Bone marrow (tissue), 2 donors: ENCODE measurements around the gene COQ5.

Experiments used
- DNase-seq, 2 donors: peaks; one replicate each; lab custom pipeline; 2025; lab: John Stamatoyannopoulos, UW

COQ5 gene

GRCh38 chr12:120483621-120484020, 45.3 kb downstream of the COQ5 start:
- no peak for DNase-seq

DNA sequence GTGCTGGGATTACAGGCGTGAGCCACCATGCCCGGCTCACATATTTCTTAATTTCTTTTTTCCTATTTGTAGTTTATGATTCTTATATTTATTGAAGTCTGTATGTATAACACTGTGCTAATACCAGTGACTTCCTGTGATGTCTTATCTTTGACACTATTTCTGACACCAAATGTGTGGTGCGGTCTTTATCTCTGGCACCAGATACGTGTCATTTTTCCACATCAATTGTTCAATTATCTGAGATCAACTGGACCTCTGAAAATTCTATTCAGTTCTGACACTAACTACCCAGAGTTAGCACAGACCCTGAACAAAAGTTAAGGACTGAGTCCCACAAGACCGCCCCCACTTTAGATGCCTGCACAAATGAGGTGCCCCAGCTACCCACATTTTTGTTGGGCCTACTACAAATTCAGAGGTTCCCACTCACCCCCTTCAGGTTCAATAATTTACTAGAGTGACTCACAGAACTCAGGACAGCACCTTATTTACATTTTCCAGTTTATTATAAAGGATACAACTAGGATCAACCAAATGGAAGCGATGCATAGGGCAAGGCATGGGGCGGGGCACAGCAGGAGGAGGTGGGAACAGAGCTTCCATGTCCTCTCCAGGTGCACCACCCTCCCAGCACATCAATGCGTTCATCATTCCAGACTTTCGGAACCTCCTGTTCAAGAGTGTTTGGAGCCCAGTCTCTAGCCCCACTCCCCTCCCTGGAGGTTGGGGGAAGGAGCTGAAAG, 47.8 kb downstream of the COQ5 start:
- no peak for DNase-seq

DNA sequence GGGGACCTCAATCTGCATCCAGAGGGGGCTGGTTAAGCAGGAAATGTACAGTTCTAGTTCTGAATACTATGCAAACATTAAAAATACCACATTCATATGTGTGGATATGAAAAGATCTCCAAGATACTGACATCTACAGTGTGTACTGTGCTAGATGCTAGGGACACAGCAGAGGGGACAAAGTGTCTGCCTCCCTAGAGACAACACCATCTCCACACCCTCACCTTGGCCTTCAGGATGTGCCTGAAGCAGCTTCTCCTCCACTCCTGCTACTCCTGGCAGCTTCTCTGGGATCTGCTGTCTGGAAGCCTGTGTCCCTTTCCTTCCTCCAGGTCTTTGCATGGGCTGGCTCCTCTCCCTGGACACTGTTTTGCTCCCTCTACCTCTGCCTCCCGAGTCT, 48.7 kb downstream of the COQ5 start:
- DNase-seq: no peak

DNA sequence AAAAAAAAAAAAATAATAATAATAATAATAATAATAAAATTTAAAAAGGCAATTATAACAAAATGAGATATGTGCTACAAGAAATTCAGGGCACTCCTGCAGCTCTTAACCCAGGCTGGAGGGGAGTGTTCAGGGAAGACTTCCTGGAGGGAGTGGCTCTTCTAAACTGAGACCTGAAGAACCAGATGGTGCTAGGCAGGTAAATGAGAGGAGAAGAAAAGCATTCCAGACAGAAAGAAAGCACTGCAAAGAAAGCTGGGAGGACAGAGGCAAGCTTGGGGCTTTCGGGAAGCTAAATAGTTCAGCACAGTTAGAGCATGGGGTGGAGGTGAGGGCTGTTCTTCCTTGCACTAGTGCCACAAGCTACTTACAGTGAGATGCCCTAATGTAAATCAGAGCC, 49.5 kb downstream of the COQ5 start:
- DNase-seq: no peak

GRCh38 chr12:120475643-120476042, 53.3 kb downstream of the COQ5 start:
- DNase-seq: no peak

- DNase-seq: peak in 1 of 2 donors; percentile 67
Measured at GRCh38 chr12:120474616-120474960, 54.4 kb downstream of the COQ5 start.

GRCh38 chr12:120473807-120474615, 54.9 kb downstream of the COQ5 start:
- DNase-seq: no peak

- DNase-seq: no peak
Measured at GRCh38 chr12:120472521-120472920, 56.4 kb downstream of the COQ5 start.

GRCh38 chr12:120470150-120470784, 58.7 kb downstream of the COQ5 start:
- DNase-seq: no peak

DNA sequence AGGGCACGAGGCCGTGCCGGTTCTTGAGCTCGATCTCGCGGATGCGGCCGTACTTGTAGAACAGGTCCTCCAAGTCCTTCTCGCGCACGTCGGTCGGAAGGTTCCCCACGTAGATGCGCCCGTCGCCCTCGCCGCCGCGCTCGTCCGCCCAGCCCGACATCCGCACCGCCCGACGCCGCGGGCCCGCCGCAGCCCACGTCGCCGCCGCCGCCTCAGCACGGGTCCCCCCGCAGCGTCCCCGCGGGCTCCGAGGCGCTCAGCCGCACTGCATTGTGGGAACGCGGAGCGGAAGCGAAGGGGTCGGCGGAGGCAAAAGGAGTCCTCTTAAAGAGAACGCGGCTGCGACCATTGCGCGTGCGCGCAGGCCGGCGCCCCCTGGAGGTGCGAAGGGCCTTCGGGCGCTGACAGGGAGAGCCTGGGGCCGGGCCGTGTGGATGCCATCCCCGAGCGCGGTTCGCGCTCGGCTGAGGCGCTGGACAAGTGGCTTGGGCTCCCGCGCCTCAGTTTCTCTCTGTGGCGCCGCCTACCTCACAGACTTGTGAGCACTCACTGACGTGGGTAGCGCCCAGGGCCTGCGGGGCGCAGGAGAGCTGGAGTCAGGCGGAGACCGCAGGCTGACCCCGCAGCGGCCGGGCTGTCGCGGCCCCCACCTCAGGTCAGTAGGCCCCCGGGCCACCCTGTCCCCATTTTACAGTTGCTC, 59.4 kb downstream of the COQ5 start, which contains the start of gene SRSF9:
SRSF9 (minus strand) TSS at position 299 of the 700 bp plus-strand sequence; CDS start at position 160, 139 bp downstream.
- peak; percentile 84 to 90 for DNase-seq

DNA sequence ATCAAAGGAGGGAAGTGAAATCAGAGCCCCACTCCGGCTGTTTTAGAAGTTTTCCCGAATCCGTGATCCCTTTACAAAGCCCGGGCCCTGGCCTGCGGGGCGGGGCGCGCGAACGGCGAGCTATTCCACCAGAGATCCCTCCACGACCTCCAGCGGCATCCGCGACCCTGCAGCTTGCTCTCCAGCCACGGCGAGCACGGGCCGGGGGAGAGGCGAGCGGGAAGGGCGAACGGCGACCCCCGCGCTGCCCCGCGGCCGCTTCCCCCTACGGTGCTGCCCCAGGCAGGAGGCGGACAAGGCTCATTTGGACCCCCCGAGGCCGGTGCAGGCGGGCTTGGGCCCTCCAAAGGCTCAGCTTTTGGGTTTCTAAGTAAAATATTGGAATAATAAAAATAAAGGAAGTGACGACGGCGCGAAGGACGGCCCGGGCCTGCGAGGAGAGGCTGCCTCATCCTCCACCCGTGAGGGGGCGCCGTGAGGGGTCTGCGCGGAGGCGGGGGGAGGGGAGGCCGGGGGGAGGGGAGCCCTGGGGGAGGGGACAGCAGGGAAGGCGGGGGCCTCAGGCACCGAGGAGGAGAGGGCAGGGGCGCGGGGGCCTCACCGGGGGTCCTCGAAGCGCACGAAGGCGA, 60.0 kb downstream of the COQ5 start:
- DNase-seq: peak in 1 of 2 donors; percentile 45

DNA sequence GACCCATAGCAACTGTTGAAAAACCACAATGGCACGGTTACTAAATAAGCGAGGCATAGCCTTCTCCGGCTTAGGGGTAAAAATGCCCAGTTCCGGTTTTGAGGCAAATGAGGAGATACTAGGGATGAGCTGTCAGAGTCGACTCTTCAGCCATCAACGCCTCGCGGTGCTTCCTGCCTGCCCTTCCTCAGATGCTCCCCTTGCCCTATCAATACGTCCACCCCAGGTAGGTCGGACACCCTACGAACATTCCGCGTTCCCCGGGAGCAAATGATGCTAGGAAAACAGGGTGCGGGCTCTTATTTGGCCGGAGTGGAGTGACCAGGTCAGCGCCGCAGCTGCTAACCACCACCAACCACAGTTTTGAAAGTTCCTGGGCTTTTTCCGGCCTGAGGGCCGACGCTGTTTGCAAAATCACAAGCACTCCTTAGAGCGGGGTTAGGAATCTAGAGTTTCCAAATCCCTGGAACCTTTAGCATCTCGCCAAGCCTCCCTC, 60.6 kb downstream of the COQ5 start:
- peak in 1 of 2 donors; percentile 45 for DNase-seq

- DNase-seq: no peak
Measured at GRCh38 chr12:120467439-120467838, 61.5 kb downstream of the COQ5 start.

GRCh38 chr12:120466560-120467315, 62.2 kb downstream of the COQ5 start:
- DNase-seq: peak; percentile 1 to 45

- no peak for DNase-seq
Measured at GRCh38 chr12:120465756-120466155, 63.2 kb downstream of the COQ5 start.

DNA sequence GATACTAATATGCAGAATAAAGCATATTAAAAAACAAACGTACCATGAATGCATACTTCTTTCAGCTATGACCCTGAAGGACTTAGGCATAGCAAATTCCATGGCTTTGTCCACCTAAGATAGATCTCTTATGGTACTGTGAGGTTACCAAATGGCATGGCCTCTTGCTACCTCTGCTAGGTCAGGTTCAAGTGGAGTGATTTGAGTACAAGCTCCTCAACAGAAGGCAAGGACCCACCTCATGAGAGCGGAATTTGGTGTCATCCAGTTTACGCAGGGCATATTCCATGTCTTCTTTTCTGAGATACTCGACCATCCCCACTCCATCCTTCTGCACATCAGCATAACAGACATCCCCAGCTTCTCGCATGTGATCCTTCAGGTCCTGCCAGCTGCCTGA, 65.2 kb downstream of the COQ5 start:
- no peak for DNase-seq

- no peak for DNase-seq
Measured at GRCh38 chr12:120462099-120462640, 66.8 kb downstream of the COQ5 start.

- DNase-seq: no peak
Measured at GRCh38 chr12:120460157-120460556, 68.8 kb downstream of the COQ5 start.

GRCh38 chr12:120457133-120457532, 71.8 kb downstream of the COQ5 start:
- DNase-seq: no peak

DNA sequence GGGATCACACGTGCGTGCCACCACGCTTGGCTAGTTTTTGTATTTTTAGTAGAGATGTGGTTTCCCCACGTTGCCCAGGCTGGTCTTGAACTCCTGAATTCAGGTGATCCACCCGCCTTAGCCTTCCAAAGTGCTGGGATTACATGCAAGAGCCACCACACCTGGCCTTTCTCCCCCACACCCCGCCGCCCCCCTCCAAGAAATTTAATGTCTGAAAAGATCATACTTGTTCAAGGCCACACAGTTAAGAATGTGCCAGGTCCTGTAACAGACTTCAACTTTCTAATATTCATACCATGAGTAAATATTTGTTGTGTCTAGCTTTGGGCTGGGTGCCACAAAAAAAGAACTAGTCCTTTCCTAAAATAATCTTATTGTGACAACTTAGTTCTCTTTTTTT, 73.7 kb downstream of the COQ5 start:
- no peak for DNase-seq
